Neuronal stem cell (in vitro differentiated cells): ENCODE measurements around the gene KIF22.

Source experiments
- DNase-seq: peaks from one replicate; pipeline ENCODE4 v3.0.0-alpha.2; 2013; ENCODE audit warnings: low spot score
- H2AFZ ChIP-seq: one replicate; pipeline ENCODE4 v1.6.1; 2013; ENCODE audit warnings: mild to moderate bottlenecking, low read length, inconsistent platforms
- H2AK5ac ChIP-seq: 2 replicates; pipeline ENCODE4 v1.6.1; 2013; ENCODE audit warnings: low read depth, mild to moderate bottlenecking, inconsistent platforms, low read length, moderate library complexity, mixed read lengths
- H2BK120ac ChIP-seq: 2 replicates; pipeline ENCODE4 v1.6.1; 2013; ENCODE audit warnings: low read depth, mild to moderate bottlenecking, inconsistent platforms, low read length, moderate library complexity, mixed read lengths
- H2BK12ac ChIP-seq: one replicate; pipeline ENCODE4 v1.6.1; 2013; ENCODE audit warnings: low read length, inconsistent platforms
- H2BK15ac ChIP-seq: 2 replicates; pipeline ENCODE4 v1.6.1; 2013; ENCODE audit warnings: mild to moderate bottlenecking, low read length, inconsistent platforms, mixed read lengths
- H2BK5ac ChIP-seq: one replicate; pipeline ENCODE4 v1.6.1; 2013; ENCODE audit warnings: inconsistent platforms, mild to moderate bottlenecking, low read length, moderate library complexity
- H3K14ac ChIP-seq: one replicate; pipeline ENCODE4 v1.6.1; 2013; ENCODE audit warnings: low read length, inconsistent platforms
- H3K18ac ChIP-seq: 2 replicates; pipeline ENCODE4 v1.6.1; 2013; ENCODE audit warnings: low read length, inconsistent platforms
- H3K23ac ChIP-seq: 2 replicates; pipeline ENCODE4 v1.6.1; 2013; ENCODE audit warnings: low read depth, mild to moderate bottlenecking, mixed read lengths, low read length, inconsistent platforms; ENCODE audit not compliant: poor library complexity
- H3K27ac ChIP-seq: replicated peaks from 3 replicates; pipeline ENCODE4 v1.5.1; 2013; ENCODE audit warnings: low read length, inconsistent platforms
- H3K27me3 ChIP-seq, 3 experiments: 2 replicates each; pipeline ENCODE4 v1.6.1; 2013; ENCODE audit warnings: low read length in 3 of 3, mild to moderate bottlenecking in 2 of 3, inconsistent platforms in 1 of 3, low read depth in 1 of 3, mixed read lengths in 1 of 3, moderate library complexity in 1 of 3; ENCODE audit not compliant: control insufficient read depth in 3 of 3, insufficient read depth in 3 of 3
- H3K36me3 ChIP-seq, 2 donors: replicated peaks in 1 of 2; 2 replicates each; pipeline ENCODE4 v1.6.1; 2013; ENCODE audit warnings: low read length in 2 of 2; ENCODE audit not compliant: control insufficient read depth in 2 of 2, insufficient read depth in 2 of 2
- H3K4ac ChIP-seq: 2 replicates; pipeline ENCODE4 v1.6.1; 2013; ENCODE audit warnings: inconsistent platforms, mild to moderate bottlenecking, low read length, moderate library complexity
- H3K4me1 ChIP-seq, 2 donors: 1 replicate in 1 of 2; 2 replicates in 1 of 2; pipeline ENCODE4 v1.6.1; 2013; ENCODE audit warnings: low read length in 2 of 2, low read depth in 1 of 2; ENCODE audit not compliant: control insufficient read depth in 2 of 2, insufficient read depth in 1 of 2
- H3K4me2 ChIP-seq: one replicate; pipeline ENCODE4 v1.6.1; 2013; ENCODE audit warnings: mild to moderate bottlenecking, low read length, inconsistent platforms; ENCODE audit not compliant: insufficient read depth, poor library complexity, severe bottlenecking
- H3K4me3 ChIP-seq, 2 donors: 2 replicates each; pipeline ENCODE4 v1.5.1; 2013; ENCODE audit warnings: low read length in 2 of 2, mild to moderate bottlenecking in 2 of 2, inconsistent platforms in 1 of 2, moderate library complexity in 1 of 2
- H3K79me1 ChIP-seq: one replicate; pipeline ENCODE4 v1.6.1; 2013; ENCODE audit warnings: low read depth, mild to moderate bottlenecking, inconsistent platforms, low read length, moderate library complexity
- H3K9ac ChIP-seq: one replicate; pipeline ENCODE4 v1.6.1; 2013; ENCODE audit warnings: mild to moderate bottlenecking, low read depth, low read length, inconsistent platforms; ENCODE audit not compliant: poor library complexity
- H3K9me3 ChIP-seq, 2 donors: replicated peaks in 1 of 2; 2 replicates each; pipeline versions ENCODE3 to v1.6.1; 2013; ENCODE audit warnings: low read length in 2 of 2, mild to moderate bottlenecking in 2 of 2, inconsistent platforms in 1 of 2, low read depth in 1 of 2, mixed read lengths in 1 of 2, moderate library complexity in 1 of 2; ENCODE audit not compliant: control insufficient read depth in 2 of 2, insufficient read depth in 1 of 2
- H4K8ac ChIP-seq: one replicate; pipeline ENCODE4 v1.6.1; 2013; ENCODE audit warnings: low read depth, mild to moderate bottlenecking, inconsistent platforms, low read length, moderate library complexity
- H4K91ac ChIP-seq: one replicate; pipeline ENCODE4 v1.6.1; 2013; ENCODE audit warnings: low read length, low read depth, mild to moderate bottlenecking, inconsistent platforms; ENCODE audit not compliant: poor library complexity
- WGBS, 2 donors: extraction: QIAGEN DNeasy Blood & Tissue Kit; methylation state at CpG; one replicate each; pipeline ENCODE4 v1.1.7; 2013; ENCODE audit warnings: missing lambda C conversion rate in 2 of 2, mixed read lengths in 1 of 2; ENCODE audit not compliant: insufficient read length in 2 of 2, insufficient replicate concordance in 1 of 2; ENCODE audit errors: extremely low coverage in 2 of 2; 5-methylcytosine and 5-hydroxymethylcytosine counted together

The KIF22 gene

DNA sequence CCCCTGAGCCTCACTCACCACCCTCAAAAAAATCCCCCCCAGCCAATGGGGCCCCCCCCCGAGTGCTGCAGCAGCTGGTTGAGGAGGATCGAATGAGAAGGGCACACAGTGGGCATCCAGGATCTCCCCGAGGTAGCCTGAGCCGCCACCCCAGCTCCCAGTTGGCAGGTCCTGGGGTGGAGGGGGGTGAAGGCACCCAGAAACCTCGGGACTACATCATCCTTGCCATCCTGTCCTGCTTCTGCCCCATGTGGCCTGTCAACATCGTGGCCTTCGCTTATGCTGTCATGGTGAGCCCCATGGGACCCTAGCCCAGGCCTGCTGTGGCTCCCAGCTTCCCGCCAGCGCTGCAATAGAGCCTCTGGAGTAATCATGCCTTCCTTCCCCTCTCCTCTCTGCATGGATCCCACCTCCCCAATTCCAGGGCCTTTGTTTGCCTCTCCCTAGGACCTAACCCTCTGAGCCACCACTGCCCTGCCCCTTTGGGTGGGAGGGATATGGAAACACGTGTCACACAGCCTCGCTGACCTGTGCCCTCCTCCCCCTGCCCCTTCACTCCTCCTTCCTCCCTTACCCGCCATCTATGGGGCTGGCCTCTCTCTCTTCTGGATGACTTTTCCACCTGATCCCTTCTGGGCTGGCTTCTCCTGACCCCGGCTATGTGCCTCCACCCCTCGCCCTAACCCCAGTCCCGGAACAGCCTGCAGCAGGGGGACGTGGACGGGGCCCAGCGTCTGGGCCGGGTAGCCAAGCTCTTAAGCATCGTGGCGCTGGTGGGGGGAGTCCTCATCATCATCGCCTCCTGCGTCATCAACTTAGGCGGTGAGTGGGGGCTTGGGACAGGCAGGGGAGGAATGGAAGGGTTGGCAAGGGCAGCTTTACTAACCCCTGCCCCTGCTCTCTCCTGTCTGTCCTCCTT lies 23.4 kb downstream of the KIF22 start:
- H2AK5ac ChIP-seq, result peak overlapping the region; percentile 94
- peak overlapping the region; percentile 89 for H3K18ac ChIP-seq
- no peak overlapping the region for H4K8ac ChIP-seq
- H3K4me2 ChIP-seq, result peak overlapping the region; percentile 96
- H3K9ac ChIP-seq, result peak overlapping the region; percentile 82
- no CpG with 5 or more reads among the region's 24 CpGs for WGBS, 2 donors
- H3K4ac ChIP-seq, result no peak overlapping the region
- peak overlapping the region; percentile 71 to 76 for H3K4me3 ChIP-seq
- peaks cover 23% of the 10 kb centered on the region for H3K79me1 ChIP-seq
- H3K36me3 ChIP-seq, result peaks cover 21 to 33% of the 10 kb centered on the region in 2 donors
- H2BK15ac ChIP-seq, result peak overlapping the region; percentile 91
- H3K27ac ChIP-seq, result peak overlapping the region; percentile 68
- no peak overlapping the region for H3K14ac ChIP-seq
- peak overlapping the region; percentile 61 for H2BK12ac ChIP-seq
- peak overlapping the region; percentile 45 for H4K91ac ChIP-seq
- no peak for DNase-seq
- peaks cover 43 to 51% of the 10 kb centered on the region in 2 donors for H3K4me1 ChIP-seq
- H3K9me3 ChIP-seq, result no peaks in the 10 kb centered on the region
- peak overlapping the region; percentile 66 for H2BK120ac ChIP-seq
- H3K27me3 ChIP-seq, result no peaks in the 10 kb centered on the region
- H2BK5ac ChIP-seq, result peak overlapping the region; percentile 97
- peak overlapping the region; percentile 34 for H3K23ac ChIP-seq
- H2AFZ ChIP-seq, result no peak overlapping the region

GRCh38 chr16:29814592-29814991 lies 24.0 kb downstream of the KIF22 start:
- Histone ChIP-seq H3K14ac (no peak overlapping the region), H3K79me1 (peaks cover 19% of the 10 kb centered on the region), H2BK120ac (peak overlapping the region; percentile 0), H3K27me3 (no peaks in the 10 kb centered on the region), H3K4ac (peak overlapping the region; percentile 57), H2BK5ac (peak overlapping the region; percentile 33), H3K4me1 (peaks cover 37 to 45% of the 10 kb centered on the region in 2 donors), H3K4me2 (peak overlapping the region; percentile 96), H2AK5ac (peak overlapping the region; percentile 94), H3K9me3 (no peaks in the 10 kb centered on the region), H2AFZ (no peak overlapping the region), H4K8ac (no peak overlapping the region), H3K27ac (peak overlapping the region; percentile 68), H3K36me3 (peaks cover 21 to 34% of the 10 kb centered on the region in 2 donors), H3K4me3 (peak overlapping the region; percentile 23 to 76), H3K9ac (peak overlapping the region; percentile 64), H4K91ac (no peak overlapping the region), H3K23ac (peak overlapping the region; percentile 52), H2BK15ac (peak overlapping the region; percentile 91), H2BK12ac (no peak overlapping the region), H3K18ac (peak overlapping the region; percentile 83)
- WGBS, 2 donors, result no CpG with 5 or more reads among the region's 5 CpGs
- DNase-seq, result no peak

DNA sequence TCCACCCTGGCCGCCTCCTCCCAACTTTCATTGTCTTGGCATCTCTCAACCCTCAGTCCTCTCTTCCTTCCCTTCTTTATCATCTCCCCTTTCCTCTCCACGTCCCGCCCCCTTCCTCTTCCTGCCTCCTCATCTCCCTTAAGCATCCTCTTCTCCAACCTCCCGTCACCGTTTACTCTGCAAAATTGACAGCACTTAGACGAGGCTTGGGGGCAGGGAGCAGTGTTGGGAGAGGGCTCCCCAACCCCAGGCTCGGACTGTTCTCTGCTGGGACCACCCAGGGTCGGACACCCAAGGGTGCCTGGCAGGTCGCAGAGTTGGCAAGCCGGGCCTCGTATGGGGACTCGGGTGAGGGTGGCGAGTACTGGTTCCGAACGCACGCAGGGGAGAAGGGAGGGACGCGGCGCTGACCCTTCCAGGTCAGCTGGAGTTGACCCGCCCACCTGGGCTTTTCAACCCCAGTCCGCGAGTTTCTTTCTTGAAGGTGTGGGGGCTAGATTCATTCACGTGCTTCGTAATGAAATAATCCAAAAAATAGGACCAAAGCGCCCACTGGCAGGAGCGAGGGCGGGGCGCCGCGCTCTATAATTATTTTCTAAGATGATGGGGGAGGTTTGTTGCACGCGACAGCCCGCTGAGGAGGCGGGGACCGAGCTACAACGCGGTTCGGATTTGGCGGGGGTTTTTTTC lies 24.6 kb downstream of the KIF22 start:
- no peak for DNase-seq
- Histone ChIP-seq H2BK120ac (peak overlapping the region; percentile 0), H2BK5ac (peak overlapping the region; percentile 33), H4K8ac (no peak overlapping the region), H3K4me1 (peaks cover 33 to 40% of the 10 kb centered on the region in 2 donors), H3K4ac (peak overlapping the region; percentile 57), H3K9me3 (no peaks in the 10 kb centered on the region), H3K79me1 (peaks cover 14% of the 10 kb centered on the region), H2AK5ac (peak overlapping the region; percentile 94), H3K4me3 (peak overlapping the region; percentile 21 to 76), H3K23ac (peak overlapping the region; percentile 52), H3K18ac (peak overlapping the region; percentile 90), H3K27me3 (no peaks in the 10 kb centered on the region), H4K91ac (no peak overlapping the region), H3K9ac (peak overlapping the region; percentile 87), H2BK12ac (no peak overlapping the region), H2AFZ (no peak overlapping the region), H2BK15ac (peak overlapping the region; percentile 1), H3K36me3 (peaks cover 22 to 35% of the 10 kb centered on the region in 2 donors), H3K27ac (peak overlapping the region; percentile 68), H3K4me2 (peak overlapping the region; percentile 96), H3K14ac (peak overlapping the region; percentile 77)
- WGBS, 2 donors, result no CpG with 5 or more reads among the region's 39 CpGs
